Measurements from ENCODE around the gene EIF4E3.

Gene EIF4E3

DNA sequence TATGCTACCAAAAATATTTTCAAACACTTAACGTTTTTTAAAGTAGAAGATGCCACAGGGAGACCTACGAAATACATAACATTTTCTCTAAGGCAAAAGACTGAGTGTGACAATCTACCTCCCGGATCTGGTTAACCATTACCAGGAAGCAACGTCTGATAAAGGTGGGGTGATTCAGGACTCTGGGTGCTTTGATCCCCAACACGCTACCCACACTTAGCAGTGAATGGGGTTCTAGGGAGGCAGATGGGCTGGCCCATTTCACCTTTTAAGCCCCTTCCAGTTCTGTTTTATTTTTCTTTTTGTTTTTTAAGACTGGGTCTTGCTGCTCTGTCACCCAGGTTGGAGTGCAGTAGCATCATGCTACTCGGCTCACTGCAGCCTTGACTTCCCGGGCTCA, 39.5 kb downstream of the EIF4E3 start:
- DNase-seq, result no peak

DNA sequence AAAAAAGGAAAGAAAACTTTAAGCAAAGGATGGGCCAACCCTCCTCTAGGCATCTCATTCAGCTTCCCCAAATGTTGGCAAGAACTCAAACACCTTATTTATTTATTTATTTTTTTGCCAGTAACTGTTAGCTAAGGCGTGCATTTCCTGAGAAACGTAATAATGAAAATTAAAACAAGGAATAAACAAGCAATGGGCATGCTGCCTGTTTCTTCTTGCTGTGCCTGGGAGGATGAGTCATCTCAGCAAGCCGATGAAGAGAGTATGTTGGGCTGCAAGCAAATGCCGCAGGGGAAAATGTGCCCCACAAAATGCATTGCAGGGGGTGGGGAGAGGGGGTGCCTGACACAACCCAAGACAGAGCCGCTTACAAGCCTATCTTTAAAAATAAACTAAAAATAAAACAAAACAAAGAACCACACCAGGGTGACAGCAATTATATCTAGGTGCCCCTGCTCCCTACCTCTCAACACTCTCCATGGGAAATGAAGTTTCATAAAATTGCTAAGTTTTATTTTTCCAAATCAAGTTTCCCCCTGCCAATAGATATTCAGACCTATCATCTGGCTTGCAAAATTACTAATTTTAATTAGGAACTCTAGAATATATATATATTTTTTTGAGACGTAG, 40.3 kb downstream of the EIF4E3 start:
- DNase-seq, result no peak

DNA sequence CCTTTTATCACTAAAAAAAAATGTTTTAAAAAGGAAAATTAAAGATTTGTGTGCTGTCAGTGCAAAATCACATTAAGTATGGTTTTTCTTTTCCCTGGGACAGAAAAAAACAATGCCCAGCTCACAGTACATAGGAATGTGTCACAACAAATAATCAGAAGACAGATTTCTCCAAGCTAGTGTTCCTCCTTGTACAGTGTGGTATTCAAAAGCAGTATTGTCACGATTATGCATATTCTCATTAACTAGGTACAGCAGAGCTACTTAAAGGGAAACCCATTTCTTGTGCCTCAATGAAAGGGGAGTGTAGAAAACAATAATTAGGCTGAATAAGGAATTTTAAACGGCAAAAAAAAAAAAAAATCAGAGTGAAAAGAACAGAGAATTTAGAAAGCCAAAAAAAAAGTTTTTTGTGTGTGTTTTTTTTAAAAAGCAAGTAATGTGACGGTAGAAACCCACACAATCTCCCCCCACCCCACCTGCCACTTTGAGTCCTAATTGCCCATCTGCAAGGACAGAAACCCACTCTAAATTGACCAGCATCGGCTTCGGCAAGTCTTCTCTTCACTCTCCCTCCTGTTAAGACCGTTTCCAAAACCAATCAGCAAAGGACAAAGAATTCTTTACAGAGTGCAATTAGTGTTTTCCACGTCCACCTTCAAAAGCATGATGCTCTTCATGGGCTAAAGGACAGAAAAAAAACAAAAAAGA, 41.0 kb downstream of the EIF4E3 start:
- DNase-seq, result no peak

DNA sequence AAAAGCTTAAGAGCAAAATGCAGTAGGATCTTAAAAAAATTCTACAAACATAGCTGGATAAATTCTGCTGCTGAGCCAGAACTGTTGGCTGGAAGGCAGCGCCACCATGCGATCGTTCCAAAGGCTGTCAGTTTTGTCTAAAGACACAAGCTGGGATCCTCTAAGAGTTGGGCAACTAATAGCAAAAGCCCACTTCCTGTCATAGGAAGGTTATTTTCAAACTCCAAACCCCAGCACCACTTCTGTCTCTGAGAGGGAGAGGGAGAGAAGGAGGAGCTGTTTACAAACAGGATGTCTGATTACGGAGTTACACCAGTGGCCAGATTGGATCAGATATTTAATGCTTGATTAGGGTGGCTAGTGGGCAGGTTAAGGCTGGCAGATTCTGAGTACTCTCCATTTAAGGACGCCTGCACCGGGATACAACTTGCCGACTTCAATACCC, 44.0 kb downstream of the EIF4E3 start:
- no peak for DNase-seq

DNA sequence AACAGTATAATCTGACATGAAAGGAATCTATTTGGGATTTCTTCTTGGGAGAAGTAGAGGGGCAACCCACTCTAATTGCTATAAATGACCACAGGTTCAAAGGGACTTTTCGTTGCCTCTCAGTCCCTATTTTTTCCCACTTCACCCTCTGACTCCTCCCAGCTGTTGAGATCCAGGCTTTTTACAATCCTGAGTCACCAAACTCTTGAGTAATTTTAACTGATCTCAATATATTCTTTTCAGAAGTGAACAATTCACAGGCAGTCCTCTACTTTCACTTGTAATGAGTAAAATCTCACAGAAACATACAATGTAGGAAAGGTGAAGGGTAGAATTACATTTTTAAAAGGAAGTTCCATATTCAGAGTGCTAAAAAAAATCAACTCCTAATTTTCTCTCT, 44.6 kb downstream of the EIF4E3 start:
- no peak for DNase-seq

DNA sequence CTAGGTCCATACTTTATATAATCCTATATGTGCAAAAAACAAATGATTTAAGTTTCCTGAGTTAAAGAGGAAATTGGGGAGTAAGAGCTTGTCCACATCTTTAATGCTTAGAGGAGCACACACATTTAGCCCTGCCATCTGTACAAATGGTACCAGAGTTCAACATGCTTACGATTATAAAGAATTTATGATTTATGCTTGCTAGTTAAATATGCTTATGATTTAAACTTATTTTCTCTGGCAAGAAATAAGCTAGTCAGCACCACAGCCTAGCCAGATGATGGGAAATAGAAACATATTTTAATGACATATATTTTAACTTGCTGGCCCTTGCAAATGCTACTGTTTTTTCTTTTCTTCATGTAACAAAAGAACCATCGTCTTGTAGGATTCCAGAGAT, 48.3 kb downstream of the EIF4E3 start:
- DNase-seq, result no peak

DNA sequence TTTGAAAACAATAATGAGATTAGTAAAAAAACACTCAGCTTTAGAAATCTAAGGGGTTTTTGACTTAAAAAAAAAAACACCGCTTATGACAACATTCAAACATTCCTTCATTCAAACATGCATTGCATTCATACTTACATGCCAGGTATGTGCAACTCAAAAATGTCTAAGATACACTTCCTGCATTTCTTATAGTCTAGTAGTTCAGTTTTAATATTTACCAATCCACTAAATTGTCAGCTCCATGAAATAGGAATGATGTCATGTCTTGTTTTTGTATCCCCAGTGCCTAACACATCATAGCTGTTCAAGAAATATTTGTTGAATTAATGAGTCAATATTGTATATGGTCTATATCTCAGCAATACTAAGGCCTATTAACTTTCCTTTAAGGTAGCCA, 51.7 kb downstream of the EIF4E3 start:
- DNase-seq, result no peak

DNA sequence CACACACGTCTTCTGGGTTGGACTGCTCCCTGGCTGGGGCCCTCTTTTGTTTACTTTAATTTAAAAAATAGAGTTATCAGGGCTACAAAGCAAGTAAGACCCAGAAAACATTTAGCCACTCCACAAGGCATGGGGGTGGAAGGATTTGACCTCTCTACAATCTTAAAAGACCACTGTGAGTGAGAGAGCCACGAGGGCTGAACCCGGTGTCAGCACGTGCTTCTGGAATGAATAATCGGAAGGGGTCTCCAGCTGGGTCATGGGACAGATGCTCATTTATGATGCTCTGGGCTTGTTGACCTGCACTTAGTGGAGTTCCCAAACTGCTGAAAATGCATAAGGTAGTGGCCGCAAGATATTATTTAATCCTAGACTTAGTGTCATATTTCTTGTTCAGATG, 52.4 kb downstream of the EIF4E3 start:
- DNase-seq, result no peak

DNA sequence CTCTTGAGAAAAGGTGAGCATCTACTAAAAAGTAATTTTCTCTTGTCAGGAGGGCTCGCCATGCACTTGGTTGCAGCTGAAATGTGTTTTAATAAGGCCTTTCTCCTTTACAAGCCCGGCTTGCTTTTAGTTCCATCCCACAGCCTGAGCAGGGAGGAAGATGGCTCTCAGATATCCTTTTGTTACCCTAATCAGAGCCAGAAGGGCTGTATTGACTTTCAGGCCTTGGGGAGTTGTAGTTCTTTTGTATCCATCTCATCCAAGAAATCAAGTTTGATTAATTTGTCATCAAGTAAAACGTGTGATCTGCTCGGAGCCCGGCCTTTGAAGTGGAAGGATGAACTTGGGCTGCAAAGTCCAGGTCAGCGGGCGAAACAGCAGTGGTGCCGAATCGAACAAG, 52.9 kb downstream of the EIF4E3 start:
- DNase-seq, result no peak

DNA sequence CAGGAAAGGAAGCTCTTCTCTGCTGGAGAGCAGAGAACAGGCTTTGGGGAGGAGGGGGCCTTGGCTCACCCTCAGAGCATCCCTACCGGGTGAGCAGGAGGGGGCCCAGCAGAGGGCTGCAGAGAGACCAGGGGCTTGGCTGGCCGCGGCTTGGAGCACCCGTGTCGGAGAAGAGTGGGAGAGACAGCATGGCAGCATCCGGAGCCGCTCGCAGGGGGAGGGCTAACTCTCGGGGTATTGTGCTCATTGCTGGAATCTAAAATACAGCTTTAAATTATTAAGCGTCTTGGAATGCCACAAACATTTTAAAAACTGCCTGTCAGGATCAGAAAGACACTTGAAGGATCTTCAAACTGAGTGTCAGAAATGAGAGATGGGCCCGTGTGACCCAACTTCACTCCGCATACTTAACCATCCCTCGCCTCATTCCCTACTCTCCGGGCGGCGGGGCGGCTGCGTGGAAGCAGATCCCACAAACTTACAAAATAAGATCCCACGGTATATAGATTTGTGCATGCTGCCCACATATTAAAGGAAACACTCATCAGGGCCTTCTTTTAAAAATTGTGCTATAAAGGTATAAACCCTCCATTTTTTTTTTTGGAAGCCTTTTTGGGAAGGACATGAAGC, 53.9 kb downstream of the EIF4E3 start:
- no peak for DNase-seq

DNA sequence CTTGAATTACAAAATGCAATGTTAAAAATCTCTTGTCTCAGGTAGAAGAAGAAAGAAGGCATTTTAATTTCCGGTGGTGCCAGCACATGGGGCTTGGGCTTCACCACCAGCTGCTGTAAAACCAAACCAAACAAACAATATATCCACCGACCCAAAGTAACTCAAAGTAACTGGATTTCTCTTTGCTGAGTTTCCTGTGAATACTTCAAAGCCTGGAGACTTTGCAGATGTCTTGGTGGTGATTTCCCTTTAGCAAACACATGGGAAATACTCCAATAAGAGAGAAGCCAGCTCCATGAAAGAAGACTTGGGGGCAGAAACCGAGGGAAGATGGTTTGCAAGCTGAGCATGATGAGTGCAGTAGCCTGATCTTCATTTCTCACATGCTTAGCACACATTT, 62.6 kb downstream of the EIF4E3 start:
- DNase-seq, result no peak

DNA sequence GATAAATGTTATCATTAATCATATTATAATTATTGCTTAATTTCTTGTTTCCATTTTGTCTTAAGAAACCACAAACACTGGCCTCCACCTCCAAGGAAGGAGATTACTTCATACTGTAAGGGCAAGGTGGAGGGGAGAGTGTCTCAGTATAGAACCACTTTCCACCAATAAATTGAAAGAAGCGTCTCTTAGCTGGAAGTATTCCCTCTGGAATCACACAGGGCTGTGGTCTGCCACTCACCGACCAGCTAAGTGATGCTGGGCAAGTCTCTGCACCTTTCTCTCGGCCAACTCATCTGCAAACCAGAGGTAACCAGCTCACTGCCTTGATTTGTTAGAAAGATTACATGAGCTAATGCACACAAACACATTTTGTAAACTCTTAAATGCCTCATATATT, 63.1 kb downstream of the EIF4E3 start:
- DNase-seq, result no peak

DNA sequence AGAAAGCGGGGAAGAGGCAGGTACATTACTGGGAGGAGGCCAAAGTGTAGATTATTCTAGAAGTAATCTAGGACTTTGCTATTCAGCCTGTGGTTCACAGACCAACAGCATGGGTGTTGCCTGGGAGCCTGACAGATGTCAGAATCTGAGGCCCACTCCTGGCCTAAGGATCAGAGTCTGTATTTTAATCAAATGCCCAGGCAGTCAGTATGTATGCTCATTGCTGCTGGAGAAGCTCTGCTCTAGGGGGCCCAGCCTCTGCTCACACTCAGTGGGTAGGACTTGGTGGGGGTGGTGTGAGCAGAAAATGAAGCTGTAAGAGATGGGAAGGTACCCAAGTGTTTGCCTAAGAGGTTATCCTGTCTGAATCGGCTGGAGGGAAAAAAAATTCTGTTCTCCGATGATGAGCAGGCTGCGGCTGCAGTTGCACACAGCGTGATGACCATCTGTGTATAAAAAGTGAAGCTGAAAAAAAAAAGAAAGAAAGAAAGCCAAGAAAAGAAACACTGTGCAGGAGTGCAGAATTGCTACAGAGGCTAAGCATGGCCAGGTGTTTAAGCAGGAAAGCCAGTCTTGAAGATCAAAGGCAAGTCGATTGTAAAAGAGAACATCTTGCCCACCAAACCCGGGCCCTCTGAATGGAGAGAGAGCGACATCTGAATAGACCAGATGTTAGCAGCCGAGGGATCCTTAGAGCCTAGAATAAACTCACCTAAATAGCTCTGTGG, 65.2 kb downstream of the EIF4E3 start:
- no peak for DNase-seq

DNA sequence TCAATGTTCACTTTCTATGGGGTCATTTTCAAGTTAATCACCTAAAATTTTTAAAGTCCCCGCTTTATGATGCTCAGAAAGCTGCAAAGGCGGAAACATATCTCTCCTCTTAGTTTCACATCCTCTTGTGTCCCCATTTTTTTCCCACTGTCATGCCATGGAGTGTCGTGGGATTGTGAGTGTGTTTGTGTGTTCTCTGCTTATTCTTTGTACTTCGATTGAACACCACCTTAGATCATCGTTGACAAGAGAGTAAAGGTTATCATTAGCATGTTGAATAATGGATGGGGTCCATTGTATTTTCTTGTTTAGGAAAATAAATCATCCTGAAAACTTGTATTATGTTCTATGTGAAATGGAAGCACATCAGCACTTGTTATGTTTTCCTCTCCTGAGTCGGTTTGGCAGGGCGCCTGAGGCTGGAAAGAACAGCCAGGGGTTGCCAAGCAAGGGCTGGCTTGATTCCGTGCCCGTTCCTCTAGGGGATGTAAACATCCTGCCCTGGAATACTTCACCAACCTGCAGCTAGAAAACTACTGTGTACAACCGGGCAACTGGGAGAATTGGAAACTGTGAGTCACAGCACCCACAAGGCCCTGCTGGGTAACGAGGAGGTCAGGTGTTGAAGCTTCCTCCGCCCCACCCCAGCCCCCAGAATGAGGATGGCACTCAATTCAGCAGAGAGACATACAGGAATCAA, 67.2 kb downstream of the EIF4E3 start:
- no peak for DNase-seq

DNA sequence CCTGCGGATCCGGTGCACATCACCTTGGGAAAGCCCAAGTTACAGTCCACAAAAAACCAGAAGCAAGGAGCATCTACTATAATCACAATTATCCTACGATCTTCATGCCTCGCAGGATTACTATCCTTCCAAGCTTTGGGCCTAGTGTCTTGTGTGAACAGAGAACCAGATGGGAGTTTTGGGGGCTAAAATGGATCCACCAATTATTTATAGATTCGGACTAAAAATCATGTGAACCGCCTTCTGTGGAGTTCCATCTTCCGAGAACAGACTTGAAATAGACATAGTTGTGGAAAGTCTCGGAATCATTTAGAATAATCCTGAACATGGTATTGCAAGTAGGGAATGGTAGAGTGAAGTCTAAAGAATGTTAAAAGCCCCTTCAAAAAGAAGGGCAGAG, 70.1 kb downstream of the EIF4E3 start:
- DNase-seq, result no peak

DNA sequence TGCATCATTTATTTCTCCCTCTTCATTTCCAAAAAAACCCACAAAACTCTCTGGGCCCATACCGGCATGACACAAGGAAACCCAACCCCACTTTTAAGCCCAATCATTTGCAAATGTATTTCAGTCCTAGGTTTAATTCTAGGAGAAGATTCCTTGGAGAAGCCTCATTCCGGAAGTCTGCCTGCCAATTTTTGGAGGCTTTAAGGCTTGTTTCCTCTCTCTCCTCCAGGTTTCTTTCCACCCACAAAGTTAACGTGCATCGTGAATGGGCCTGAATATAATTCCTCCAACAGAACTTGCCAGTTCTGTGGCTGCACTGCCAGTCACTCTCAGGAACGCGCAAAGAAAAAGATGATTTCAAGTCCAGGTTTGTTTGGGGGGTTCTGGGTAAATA, 71.8 kb downstream of the EIF4E3 start:
- DNase-seq, result no peak

DNA sequence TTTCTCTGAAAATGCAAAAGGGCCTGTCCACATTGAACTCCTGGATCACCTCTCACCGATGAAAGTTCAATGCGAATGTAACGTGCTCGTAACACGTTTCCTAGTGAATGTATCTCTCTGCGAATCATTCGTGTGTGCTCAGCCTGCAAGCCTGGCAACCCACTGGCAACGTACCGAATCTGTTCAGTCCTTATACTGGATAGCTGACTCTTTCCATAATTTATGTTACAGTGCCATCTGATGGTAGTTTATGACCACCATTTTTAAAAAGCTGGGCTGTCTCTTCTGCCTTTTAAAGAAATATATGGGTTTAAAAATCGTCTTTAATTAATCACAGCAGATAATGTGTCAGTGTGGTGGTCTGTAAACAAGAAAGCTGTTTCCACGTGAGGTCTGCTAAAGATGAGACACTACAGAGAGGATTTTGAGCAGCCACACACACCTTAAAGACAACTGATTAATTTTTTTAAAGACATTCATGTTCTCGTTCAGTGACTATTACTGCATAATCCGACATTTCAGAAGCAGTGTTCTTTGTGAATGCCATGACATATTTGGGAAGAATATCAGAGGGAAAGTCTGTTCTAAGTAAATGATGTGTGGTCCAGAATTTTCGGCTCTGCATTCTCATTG, 72.3 kb downstream of the EIF4E3 start:
- DNase-seq, result peak; percentile 24

DNA sequence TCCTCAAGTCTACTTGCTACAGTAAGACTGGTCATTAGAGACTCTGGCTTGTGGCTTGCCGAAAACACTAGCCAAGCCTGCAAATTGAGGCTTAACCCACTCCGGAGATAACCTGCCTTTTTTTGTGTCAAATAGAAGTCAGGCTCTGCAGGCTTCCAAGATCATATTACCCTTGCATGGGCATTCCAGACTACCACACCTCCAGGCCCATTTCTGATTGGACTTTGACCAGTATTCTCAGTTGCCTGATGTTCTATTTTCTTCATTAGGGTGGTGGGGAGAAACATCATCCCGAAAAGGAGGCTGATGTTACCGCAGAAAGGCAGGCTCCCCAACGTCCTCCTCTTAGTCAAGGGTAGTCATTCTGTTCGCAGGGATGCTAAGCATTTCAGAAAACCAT, 73.6 kb downstream of the EIF4E3 start:
- DNase-seq, result no peak

DNA sequence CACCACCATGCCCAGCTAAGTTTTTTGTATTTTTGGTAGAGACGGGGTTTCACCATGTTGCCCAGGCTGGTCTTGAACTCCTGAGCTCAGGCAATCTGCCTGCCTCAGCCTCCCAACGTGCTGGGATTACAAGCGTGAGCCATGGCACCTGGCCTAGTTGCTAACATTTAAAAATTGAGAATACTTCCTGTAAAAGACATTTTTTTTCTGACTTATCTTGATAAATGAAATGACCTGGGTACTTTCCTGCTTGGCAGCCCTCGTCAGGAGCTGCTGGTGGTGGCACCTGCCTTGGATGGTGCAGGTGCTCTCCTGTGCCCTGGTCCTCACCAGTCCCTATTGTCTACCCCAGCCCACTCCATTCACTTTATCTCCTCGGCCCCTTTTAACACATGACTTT, 74.8 kb downstream of the EIF4E3 start:
- DNase-seq, result no peak

DNA sequence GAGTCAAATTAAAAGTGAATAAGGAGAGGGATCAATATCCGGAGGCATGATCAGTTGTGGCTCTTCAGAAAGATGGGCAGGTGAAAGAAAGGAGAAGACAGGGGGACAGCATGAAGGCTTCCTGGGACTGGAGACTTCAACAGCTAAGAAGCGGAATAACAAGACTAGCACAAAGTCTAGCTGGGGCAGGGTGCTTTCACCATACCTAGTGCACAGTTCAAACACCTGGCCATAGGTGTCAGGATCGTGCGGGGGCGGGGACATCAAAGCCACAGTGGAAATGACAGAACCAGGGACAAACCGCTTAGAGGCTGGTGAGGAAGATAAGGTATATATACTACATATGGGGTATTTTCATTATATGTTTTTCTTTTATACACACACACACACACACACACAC, 75.4 kb downstream of the EIF4E3 start:
- DNase-seq, result no peak

DNA sequence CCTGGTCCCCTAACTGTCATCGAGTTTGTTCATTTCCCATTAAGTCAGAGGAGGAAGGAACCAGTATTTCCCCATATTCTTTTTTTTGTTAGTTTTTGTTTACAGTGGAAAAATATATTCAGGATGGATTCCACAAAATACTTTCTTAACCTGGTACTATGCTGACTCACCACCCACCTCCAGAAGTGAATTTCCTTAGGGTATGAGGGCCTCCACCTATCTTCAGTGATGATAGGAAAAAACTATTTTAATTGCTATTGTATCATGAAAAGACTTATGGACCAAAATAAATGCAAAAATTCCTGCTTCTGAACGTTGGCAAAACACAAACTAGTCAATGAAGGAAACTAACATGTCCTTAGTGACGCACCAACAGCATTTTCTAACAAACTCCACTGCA, 77.5 kb downstream of the EIF4E3 start:
- no peak for DNase-seq

DNA sequence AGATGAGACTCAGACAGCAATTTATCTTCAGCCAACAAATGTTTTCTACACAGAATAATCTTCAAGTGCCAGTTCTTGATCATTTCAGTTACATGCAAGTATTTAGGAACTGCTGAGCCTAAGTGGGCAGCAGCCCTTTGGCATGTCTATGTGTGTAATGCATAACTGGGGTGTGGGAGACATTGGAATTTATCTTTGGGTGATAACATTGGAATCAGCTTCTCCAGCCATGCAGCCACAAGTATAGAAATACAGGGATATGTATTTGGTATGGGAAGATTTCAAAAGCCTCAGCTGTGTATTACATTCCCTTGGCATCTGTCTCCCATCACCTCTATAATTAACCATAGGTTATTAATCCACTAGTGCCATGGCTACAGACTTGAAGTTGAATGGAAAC, 78.2 kb downstream of the EIF4E3 start:
- DNase-seq, result no peak

DNA sequence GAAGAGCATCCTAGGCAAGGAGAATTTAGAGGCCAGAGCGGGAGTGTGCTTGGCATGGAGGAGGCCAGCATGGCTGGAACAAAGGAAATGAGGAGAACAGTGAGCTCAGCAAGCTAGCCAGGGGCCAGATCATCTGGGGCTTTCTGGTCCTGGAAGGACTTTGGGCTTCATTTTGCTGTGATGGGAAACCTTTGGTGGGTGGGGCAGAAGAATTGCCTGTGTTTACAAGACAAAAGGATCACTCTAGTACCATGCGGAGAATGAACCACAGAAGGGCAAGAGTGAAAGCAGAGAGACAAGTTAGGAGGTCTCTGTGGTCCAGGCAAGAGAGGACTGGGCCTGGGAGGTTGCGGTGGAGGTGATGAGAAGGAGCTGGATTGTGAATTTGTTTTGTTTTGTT, 80.1 kb downstream of the EIF4E3 start:
- no peak for DNase-seq

All from CD4-positive, alpha-beta T cell treated with Interleukin-15 for 1 hour (primary cell).